ENCODE data around the gene MAP2. TPM values are rescaled to one million over a fixed set of nuclear protein-coding genes. Genes with fewer than 3 reads are reported as not detected.

The MAP2 gene
- total RNA-seq, 2 experiments from 2014 or later = 0.34 to 0.39 TPM

GRCh38 chr2:209638346-209638745 is 214.5 kb downstream of the MAP2 start:
- Mint-ChIP-seq H3K36me3 (ENCODE audit: low read depth) (no peaks in the 10 kb centered on the region), H3K9me3 (ENCODE audit: low read depth) (no peaks in the 10 kb centered on the region), H3K4me1 (peaks cover 3% of the 10 kb centered on the region), H3K27ac (no peak overlapping the region), H3K27me3 (peaks cover 2% of the 10 kb centered on the region), H3K4me3 (no peak overlapping the region)
- DNase-seq (peak; percentile 10), ATAC-seq (peak; percentile 78)
- intact Hi-C loops (cut with DNase I, micrococcal nuclease) = no loop called here
- CTCF ChIA-PET = no interaction called here
- POLR2A ChIA-PET = no interaction called here

DNA sequence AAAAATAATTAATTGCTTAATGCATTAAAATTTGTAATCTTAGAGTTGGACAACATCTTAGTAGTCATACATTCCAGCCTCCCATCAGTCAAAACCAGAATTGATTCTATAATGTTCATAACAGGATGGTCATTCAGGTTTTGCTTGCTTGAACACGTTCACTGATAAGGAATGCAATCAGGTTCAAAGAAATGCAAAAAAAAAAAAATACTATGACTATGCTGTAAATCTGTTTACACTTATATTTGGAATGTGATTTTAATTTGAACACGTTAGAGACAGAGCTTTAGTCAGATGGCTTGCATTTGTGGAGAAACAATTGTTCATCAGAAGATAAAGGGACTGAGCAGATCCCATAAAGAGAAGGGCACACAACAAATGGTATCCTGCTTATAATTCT is 216.5 kb downstream of the MAP2 start:
- ChIA-PET CTCF (no interaction called here), POLR2A (interaction anchor here (0.6 kb wide), 1 partner anchor 114 kb away, joined by 3 read pairs; no protein-coding TSS in a partner anchor)
- ATAC-seq (no peak), DNase-seq (no peak)
- no peaks in the 10 kb centered on the region for H3K27me3 Mint-ChIP-seq
- intact Hi-C loops (cut with DNase I, micrococcal nuclease) = no loop called here
- H3K27ac Mint-ChIP-seq = no peak overlapping the region
- no peak overlapping the region for H3K4me3 Mint-ChIP-seq
- peaks cover 3% of the 10 kb centered on the region for H3K4me1 Mint-ChIP-seq
- H3K36me3 Mint-ChIP-seq (ENCODE audit: low read depth) = no peaks in the 10 kb centered on the region
- H3K9me3 Mint-ChIP-seq (ENCODE audit: low read depth) = no peaks in the 10 kb centered on the region

- ATAC-seq (no peak), DNase-seq (no peak)
- intact Hi-C loops (cut with DNase I, micrococcal nuclease) = no loop called here
- Mint-ChIP-seq H3K9me3 (ENCODE audit: low read depth) (no peaks in the 10 kb centered on the region), H3K36me3 (ENCODE audit: low read depth) (no peaks in the 10 kb centered on the region), H3K27me3 (no peaks in the 10 kb centered on the region), H3K4me3 (no peak overlapping the region), H3K27ac (no peak overlapping the region), H3K4me1 (peaks cover 3% of the 10 kb centered on the region)
- CTCF ChIA-PET = interaction anchor here (0.6 kb wide), 2 partner anchors 102 to 270 kb away, joined by 3 read pairs; no protein-coding TSS in a partner anchor
- POLR2A ChIA-PET = no interaction called here
These were observed 218.4 kb downstream of the MAP2 start for GRCh38 chr2:209642146-209642820.

DNA sequence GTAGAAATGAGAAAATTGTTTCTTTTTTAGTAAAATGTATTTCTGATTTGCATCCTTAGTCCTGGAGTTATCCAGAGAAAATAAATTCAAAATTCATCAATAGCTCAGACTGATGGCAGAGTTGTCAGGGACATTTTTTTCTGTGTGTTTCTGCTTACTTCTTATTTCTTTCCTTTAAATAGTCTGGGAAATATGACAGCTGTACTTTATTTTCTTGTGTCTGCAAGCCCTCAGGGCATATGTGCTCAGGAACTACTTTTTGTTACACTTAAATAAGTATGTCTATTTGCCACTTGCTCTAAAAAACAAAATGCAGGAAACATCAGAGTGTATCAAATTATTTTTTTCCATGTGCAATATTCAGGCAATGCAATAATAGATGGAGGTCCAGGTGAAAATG is 221.0 kb downstream of the MAP2 start:
- H3K9me3 Mint-ChIP-seq (ENCODE audit: low read depth) = no peaks in the 10 kb centered on the region
- no peak overlapping the region for H3K4me3 Mint-ChIP-seq
- CTCF ChIA-PET = no interaction called here
- POLR2A ChIA-PET = no interaction called here
- intact Hi-C loops (cut with DNase I, micrococcal nuclease) = no loop called here
- DNase-seq (no peak), ATAC-seq (no peak)
- no peaks in the 10 kb centered on the region for H3K27me3 Mint-ChIP-seq
- no peaks in the 10 kb centered on the region for H3K36me3 Mint-ChIP-seq (ENCODE audit: low read depth)
- no peaks in the 10 kb centered on the region for H3K4me1 Mint-ChIP-seq
- no peak overlapping the region for H3K27ac Mint-ChIP-seq

- no peak for ATAC-seq
- no peak for DNase-seq
- H3K27ac Mint-ChIP-seq = no peak overlapping the region
- H3K9me3 Mint-ChIP-seq (ENCODE audit: low read depth) = no peaks in the 10 kb centered on the region
- H3K27me3 Mint-ChIP-seq = no peaks in the 10 kb centered on the region
- intact Hi-C loops (cut with DNase I, micrococcal nuclease) = no loop called here
- H3K36me3 Mint-ChIP-seq (ENCODE audit: low read depth) = no peaks in the 10 kb centered on the region
- H3K4me1 Mint-ChIP-seq = no peaks in the 10 kb centered on the region
- ChIA-PET CTCF (no interaction called here), POLR2A (no interaction called here)
- H3K4me3 Mint-ChIP-seq = no peak overlapping the region
These were observed 224.9 kb downstream of the MAP2 start for GRCh38 chr2:209648714-209649113.

GRCh38 chr2:209653134-209653533 is 229.3 kb downstream of the MAP2 start:
- Mint-ChIP-seq H3K4me1 (no peaks in the 10 kb centered on the region), H3K4me3 (no peak overlapping the region), H3K27ac (no peak overlapping the region), H3K36me3 (ENCODE audit: low read depth) (no peaks in the 10 kb centered on the region), H3K27me3 (no peaks in the 10 kb centered on the region), H3K9me3 (ENCODE audit: low read depth) (no peaks in the 10 kb centered on the region)
- DNase-seq = no peak
- ChIA-PET POLR2A (no interaction called here), CTCF (no interaction called here)
- intact Hi-C loops (cut with DNase I, micrococcal nuclease) = no loop called here
- no peak for ATAC-seq

DNA sequence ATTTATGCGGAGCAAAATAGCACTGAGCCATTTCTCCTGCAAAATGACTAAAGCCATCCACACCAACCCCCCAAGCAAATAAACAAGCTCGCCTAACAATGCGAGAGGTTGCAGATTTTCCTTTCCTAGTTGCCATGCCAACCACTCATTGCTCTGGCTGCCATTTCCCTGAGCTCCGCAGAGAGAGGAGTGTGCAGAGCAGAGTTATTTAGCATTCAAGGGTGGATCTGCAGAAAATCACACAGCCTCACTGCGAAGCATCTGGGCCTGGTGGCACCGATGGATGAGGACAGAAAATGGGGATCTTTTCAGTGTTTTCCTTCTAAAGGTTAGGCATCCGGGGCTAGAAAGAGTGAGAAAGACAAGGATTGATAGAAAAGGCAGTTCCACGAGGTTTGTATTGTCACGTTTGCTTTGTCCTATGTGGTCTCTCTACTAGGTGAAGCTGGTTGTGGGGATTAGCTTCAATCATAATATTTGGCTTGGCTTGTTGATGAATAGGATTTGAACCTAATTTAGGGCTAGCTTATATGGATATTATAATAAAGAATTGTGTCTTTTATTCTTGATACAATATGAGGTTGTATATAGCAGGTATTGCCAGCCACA is 237.5 kb downstream of the MAP2 start:
- ATAC-seq = no peak
- intact Hi-C loops (cut with DNase I, micrococcal nuclease) = no loop called here
- no peaks in the 10 kb centered on the region for H3K9me3 Mint-ChIP-seq (ENCODE audit: low read depth)
- H3K27me3 Mint-ChIP-seq = peaks cover 1% of the 10 kb centered on the region
- H3K36me3 Mint-ChIP-seq (ENCODE audit: low read depth) = no peaks in the 10 kb centered on the region
- no peaks in the 10 kb centered on the region for H3K4me1 Mint-ChIP-seq
- no peak overlapping the region for H3K27ac Mint-ChIP-seq
- DNase-seq = no peak
- no peak overlapping the region for H3K4me3 Mint-ChIP-seq
- CTCF ChIA-PET = no interaction called here
- POLR2A ChIA-PET = no interaction called here

DNA sequence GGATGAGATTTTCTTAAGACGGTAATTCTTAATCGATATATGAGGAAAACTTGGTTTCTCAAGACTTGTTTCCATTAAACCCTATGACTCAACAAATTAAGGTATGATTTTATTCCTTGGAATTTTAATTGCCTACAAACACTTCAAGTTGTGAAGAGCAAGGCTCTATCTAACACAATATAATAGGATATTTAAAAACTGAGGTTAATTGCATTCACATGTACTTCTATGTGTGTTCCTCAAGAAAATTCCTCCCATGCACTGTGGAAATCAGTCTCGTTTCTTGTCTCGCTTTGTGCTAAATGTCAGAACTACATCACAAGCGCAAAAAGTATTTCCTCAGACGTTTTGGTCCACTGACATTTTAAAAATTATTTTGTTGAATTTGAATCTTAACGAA is 238.2 kb downstream of the MAP2 start:
- intact Hi-C loops (cut with DNase I, micrococcal nuclease) = no loop called here
- CTCF ChIA-PET = no interaction called here
- DNase-seq (no peak), ATAC-seq (no peak)
- no peaks in the 10 kb centered on the region for H3K4me1 Mint-ChIP-seq
- H3K27ac Mint-ChIP-seq = no peak overlapping the region
- no peak overlapping the region for H3K4me3 Mint-ChIP-seq
- peaks cover 1% of the 10 kb centered on the region for H3K27me3 Mint-ChIP-seq
- POLR2A ChIA-PET = no interaction called here
- H3K36me3 Mint-ChIP-seq (ENCODE audit: low read depth) = no peaks in the 10 kb centered on the region
- no peaks in the 10 kb centered on the region for H3K9me3 Mint-ChIP-seq (ENCODE audit: low read depth)

GRCh38 chr2:209663139-209663538 is 239.3 kb downstream of the MAP2 start:
- CTCF ChIA-PET = no interaction called here
- H3K4me1 Mint-ChIP-seq = no peaks in the 10 kb centered on the region
- peaks cover 1% of the 10 kb centered on the region for H3K27me3 Mint-ChIP-seq

GRCh38 chr2:209663656-209664055 is 239.8 kb downstream of the MAP2 start:
- Mint-ChIP-seq H3K36me3 (ENCODE audit: low read depth) (no peaks in the 10 kb centered on the region), H3K27ac (no peak overlapping the region), H3K9me3 (ENCODE audit: low read depth) (no peaks in the 10 kb centered on the region), H3K27me3 (peaks cover 1% of the 10 kb centered on the region), H3K4me3 (no peak overlapping the region), H3K4me1 (no peaks in the 10 kb centered on the region)
- intact Hi-C loops (cut with DNase I, micrococcal nuclease) = no loop called here
- CTCF ChIA-PET = no interaction called here
- POLR2A ChIA-PET = no interaction called here
- ATAC-seq (no peak), DNase-seq (no peak)

More at GRCh38 chr2:209663139-209663538, 239.3 kb downstream of the MAP2 start:
- POLR2A ChIA-PET = no interaction called here
- intact Hi-C loops (cut with DNase I, micrococcal nuclease) = no loop called here
- Mint-ChIP-seq H3K9me3 (ENCODE audit: low read depth) (no peaks in the 10 kb centered on the region), H3K27ac (no peak overlapping the region), H3K36me3 (ENCODE audit: low read depth) (no peaks in the 10 kb centered on the region), H3K4me3 (no peak overlapping the region)
- no peak for ATAC-seq
- no peak for DNase-seq

- no peaks in the 10 kb centered on the region for H3K36me3 Mint-ChIP-seq (ENCODE audit: low read depth)
- no peak for DNase-seq
- intact Hi-C loops (cut with DNase I, micrococcal nuclease) = no loop called here
- no peaks in the 10 kb centered on the region for H3K9me3 Mint-ChIP-seq (ENCODE audit: low read depth)
- ChIA-PET POLR2A (no interaction called here), CTCF (no interaction called here)
- no peak for ATAC-seq
- no peaks in the 10 kb centered on the region for H3K4me1 Mint-ChIP-seq
- no peak overlapping the region for H3K4me3 Mint-ChIP-seq
- H3K27me3 Mint-ChIP-seq = peaks cover 1% of the 10 kb centered on the region
- no peak overlapping the region for H3K27ac Mint-ChIP-seq
These were observed 242.4 kb downstream of the MAP2 start for GRCh38 chr2:209666296-209666695.

- intact Hi-C loops (cut with DNase I, micrococcal nuclease) = no loop called here
- no peak overlapping the region for H3K27ac Mint-ChIP-seq
- H3K36me3 Mint-ChIP-seq (ENCODE audit: low read depth) = no peaks in the 10 kb centered on the region
- ChIA-PET POLR2A (no interaction called here), CTCF (no interaction called here)
- H3K4me1 Mint-ChIP-seq = no peaks in the 10 kb centered on the region
- H3K9me3 Mint-ChIP-seq (ENCODE audit: low read depth) = no peaks in the 10 kb centered on the region
- DNase-seq (no peak), ATAC-seq (no peak)
- no peaks in the 10 kb centered on the region for H3K27me3 Mint-ChIP-seq
- no peak overlapping the region for H3K4me3 Mint-ChIP-seq
These were observed 247.3 kb downstream of the MAP2 start for GRCh38 chr2:209671020-209671680.

Data from activated CD4-positive, alpha-beta T cell treated with anti-CD3 and anti-CD28 coated beads for 36 hours (primary cell).